Measurements from ENCODE around the gene ESRRG.
"Not testable (repeated sequence)": the region's sequence is repeated elsewhere in the genome, so short reads cannot be mapped to it uniquely, and the experiment has no call there.

ESRRG gene

GRCh38 chr1:216560527-216560926, 162.7 kb downstream of the ESRRG start:
- DNase-seq, result no peak

- DNase-seq, result no peak
These were observed 163.9 kb downstream of the ESRRG start for GRCh38 chr1:216559359-216559758.

DNA sequence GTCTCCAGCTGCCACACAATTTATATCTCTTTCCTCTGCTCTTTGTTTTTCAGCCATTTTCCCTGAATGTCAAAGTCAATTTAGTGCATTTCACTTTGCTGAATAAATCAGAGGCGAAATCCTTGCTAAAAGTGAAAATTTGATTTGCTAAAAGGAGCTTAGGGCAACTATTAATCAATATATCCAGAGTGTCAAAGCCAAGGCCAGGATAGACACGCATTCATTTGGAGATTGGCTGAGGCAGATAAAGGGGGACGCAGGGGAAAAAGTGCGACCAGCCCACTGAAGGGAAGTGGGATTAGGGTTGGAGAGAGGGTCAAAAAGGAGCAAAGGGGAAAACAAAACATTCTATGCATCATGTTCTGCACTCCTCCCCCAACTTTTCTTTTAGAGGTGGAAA, 167.6 kb downstream of the ESRRG start:
- no peak for DNase-seq

DNA sequence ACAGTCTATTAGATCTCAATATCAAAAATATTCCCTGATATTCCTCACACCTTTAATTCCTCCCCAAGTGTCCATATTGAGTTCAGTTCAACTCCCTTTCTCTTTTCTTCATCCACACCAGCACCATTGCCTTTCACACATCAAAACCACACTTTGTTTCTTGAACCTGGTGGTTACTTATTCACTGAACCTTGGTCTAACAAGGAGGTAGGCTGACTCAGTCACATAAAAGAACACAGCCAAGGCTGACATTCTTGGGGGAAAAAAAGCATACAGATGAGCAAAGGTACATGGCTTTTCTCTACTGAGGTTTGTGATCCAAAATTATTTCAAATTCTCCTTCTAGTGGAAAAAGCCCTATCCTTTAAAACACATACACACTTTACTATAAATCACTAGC, 168.3 kb downstream of the ESRRG start:
- no peak for DNase-seq

DNA sequence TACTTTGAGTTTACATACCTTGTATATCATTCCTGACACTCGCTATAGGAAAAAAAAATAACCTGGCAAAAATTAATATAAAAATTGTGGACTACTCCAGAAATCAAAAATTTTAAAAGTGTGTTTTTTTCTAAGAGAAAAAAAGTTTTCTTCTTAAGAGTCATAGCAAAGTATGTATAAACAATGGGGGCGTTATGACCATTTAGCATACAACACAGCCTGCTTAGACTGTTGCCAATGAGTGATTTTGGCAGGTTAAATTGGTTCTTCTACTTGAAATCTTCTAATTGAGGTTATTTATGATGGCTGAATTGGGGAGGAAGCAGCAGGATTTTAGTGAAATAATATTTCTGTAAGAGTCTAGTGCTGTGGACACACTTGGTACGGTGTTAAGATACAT, 169.5 kb downstream of the ESRRG start:
- no peak for DNase-seq

GRCh38 chr1:216553040-216553439, 170.2 kb downstream of the ESRRG start:
- DNase-seq, result no peak

GRCh38 chr1:216549796-216550195, 173.4 kb downstream of the ESRRG start:
- DNase-seq, result no peak

DNA sequence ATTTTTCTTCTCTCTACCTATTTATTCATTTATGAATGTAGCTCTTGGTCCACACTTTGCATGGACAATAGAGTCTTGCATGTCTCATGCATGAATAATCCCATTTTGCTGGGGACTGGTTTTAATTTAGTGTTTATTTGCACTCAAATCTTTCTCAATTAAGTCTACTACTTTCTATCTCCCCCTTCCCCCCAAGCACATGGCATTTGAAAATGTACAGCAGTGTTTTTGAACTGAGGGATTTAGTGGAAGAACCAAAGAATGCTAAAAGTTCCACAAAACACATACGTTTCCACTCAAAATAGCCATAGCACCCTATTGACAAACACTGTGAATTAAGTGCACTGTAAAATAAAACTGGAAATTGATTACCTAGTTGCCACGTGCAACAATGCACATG, 180.5 kb downstream of the ESRRG start:
- DNase-seq, result no peak

- no peak for DNase-seq
These were observed 181.0 kb downstream of the ESRRG start for GRCh38 chr1:216542263-216542662.

GRCh38 chr1:216535751-216536150, 187.5 kb downstream of the ESRRG start:
- no peak for DNase-seq

GRCh38 chr1:216535059-216535458, 188.2 kb downstream of the ESRRG start:
- no peak for DNase-seq

- DNase-seq, result no peak
These were observed 189.5 kb downstream of the ESRRG start for GRCh38 chr1:216533776-216534175.

DNA sequence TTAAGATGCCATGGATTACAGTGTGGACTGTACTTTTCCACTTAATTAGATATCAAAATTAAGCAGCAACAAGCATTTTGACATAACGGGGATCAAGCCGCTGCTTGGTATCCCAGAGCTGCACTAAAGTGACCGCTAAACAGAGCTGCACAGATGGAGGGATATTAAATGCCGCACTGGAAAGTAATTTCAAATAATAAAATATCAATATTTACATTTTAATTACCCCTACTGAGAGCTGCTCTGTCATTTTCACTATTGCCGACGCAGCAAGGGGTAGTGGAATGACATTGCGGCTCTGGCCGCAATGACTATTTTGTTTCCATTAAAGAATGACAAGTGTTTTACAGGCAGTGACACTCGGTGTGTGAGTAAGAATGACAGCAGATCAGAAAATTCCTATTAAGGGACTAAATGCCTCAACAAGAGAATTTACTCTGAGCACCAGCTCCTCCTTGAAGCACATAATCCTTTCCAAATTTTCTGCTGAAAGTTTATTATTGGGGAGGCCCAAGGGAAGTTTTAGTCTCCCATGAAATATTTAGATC, 190.9 kb downstream of the ESRRG start:
- no peak for DNase-seq

DNA sequence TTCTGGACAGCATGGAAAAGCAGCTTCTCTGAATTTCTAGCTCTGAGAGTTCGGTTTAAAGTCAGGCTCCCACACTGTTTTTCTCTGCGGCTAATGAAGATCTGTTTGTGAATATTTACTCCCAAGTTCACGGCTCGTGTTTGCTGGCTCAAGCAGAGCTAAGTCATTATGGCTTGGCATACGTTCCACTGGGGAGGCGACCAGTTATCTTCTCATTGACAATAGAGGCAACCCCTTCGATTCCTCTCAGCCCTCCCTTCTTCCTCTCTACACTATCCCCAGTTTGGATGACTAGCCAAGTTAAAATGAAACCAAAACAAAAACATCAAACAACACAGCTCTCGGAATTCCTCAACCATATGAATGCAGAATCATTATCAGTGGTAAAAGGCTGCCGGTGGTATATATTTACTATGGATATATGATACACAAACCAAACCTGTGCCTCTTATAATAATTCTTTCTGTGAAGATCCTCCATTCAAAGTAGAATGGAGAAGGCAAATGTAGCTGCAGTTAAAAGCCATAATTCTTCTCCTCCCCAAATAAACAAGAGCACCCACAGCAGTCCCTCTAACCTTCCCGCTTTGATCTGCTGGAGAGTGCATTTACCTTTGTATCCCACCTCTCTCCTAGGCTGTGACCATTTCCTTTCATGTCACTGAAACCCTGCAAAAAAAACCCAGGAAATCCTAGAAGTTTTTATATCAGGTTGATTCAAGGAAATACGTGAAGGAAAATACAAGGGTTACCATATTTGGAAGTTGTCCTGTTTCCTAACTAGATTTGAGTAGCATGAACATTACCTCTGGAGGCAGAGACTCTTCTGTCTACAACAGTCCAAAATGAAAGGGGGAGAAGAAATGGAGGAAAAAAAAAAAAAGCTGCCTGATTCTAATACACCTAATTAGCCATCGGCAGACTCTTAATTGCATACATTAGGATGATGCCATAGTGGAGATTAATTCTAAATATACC, 191.7 kb downstream of the ESRRG start:
- no peak for DNase-seq

- DNase-seq, result not testable (repeated sequence)
These were observed 193.4 kb downstream of the ESRRG start for GRCh38 chr1:216529851-216530250.

- no peak for DNase-seq
These were observed 194.4 kb downstream of the ESRRG start for GRCh38 chr1:216528816-216529215.

- no peak for DNase-seq
These were observed 199.6 kb downstream of the ESRRG start for GRCh38 chr1:216523449-216524190.

GRCh38 chr1:216523043-216523442, 200.2 kb downstream of the ESRRG start:
- DNase-seq, result no peak

GRCh38 chr1:216521477-216521876, 201.8 kb downstream of the ESRRG start:
- DNase-seq, result no peak

DNA sequence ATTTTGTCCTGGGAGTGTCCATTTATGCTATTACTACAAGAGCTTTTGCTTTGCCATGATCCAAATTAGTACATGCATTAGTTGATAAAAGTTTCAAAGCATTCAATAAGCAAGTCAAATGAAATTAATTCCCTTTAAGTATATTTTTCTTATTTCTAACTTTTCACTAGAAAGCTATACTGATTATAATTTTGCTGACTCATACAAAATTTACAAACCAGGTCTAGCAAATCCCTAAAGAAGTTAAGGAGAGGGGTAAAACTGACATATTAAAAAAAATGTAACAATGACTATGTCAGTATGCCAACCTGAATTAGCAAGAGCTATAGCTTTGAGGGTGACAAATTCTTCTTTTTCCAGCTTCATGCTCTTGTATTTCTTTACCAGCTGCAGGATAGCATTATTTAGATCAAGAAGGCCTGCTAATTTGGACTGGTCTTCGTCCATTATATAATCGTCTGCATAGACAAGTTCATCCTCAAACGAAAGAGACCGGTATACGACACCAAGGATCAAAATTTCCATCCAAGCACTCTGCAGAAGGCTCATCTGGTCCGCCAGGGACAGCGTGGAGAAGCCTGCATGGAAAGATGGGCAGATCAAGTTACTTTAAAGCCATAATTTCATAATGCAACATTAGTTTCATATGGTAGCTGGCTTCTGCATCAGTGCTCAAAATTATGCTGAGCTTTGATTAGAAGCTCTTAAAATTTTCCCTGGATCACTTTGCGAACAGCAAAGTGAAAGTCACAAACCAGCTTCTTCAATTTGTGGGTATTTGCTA, 204.2 kb downstream of the ESRRG start:
- no peak for DNase-seq

DNA sequence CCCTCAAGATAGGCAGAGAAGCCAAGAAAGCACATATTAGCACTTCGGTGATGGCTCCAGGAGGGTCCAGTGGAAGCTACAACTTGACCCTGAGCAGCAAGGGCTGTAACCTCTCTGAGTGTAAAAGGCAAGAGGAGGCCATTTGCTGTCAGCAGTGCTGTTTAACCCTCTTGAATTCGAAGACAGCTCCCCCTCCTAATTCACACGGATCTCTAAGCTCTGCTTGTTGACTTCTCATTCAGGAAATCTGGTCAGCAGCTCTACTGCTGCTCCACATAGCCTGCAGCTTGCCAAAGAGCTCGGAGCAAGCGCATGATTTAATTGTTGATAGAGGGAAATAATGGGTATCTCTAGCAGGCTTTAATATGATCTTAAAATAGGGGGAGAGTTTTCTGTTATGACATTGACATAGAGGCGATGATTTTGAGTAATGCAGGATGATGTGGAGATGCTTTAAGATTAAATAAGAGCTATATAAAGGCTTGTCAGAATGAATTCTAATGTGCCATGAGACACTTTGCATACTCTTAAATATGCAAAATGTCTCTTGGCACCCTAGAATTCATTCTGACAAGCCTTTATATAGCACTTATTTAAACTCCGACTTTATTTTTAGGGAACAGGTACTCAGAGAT, 220.6 kb downstream of the ESRRG start:
- DNase-seq, result no peak

- no peak for DNase-seq
These were observed 222.8 kb downstream of the ESRRG start for GRCh38 chr1:216500273-216500967.

All from stimulated activated CD4-positive, alpha-beta T cell treated with anti-CD3 and anti-CD28 coated beads, Interleukin-1b, Interleukin-23, amount 100 ng/mL, for 48 hours (primary cell).